Transverse colon (tissue), 3 donors: Measurements from ENCODE around the gene GLI1.

Source experiments
- CTCF ChIP-seq, 5 experiments: fragments of 200-600 bp in 3 of 5; fragments of 450-650 bp in 2 of 5; sonication (generic) in 3 of 5; IDR thresholded peaks; 1 replicate in 2 of 5; 2 replicates in 3 of 5; pipeline ENCODE4 v1.5.1; 2016 to 2017; ENCODE audit warnings: antibody characterized with exemption in 5 of 5, inconsistent platforms in 3 of 5, mild to moderate bottlenecking in 2 of 5, moderate library complexity in 1 of 5
- EP300 ChIP-seq: sonication (generic); formaldehyde crosslinking; IDR thresholded peaks from one replicate; pipeline ENCODE4 v1.6.1; 2017; ENCODE audit warnings: antibody characterized with exemption, low read depth

DNA sequence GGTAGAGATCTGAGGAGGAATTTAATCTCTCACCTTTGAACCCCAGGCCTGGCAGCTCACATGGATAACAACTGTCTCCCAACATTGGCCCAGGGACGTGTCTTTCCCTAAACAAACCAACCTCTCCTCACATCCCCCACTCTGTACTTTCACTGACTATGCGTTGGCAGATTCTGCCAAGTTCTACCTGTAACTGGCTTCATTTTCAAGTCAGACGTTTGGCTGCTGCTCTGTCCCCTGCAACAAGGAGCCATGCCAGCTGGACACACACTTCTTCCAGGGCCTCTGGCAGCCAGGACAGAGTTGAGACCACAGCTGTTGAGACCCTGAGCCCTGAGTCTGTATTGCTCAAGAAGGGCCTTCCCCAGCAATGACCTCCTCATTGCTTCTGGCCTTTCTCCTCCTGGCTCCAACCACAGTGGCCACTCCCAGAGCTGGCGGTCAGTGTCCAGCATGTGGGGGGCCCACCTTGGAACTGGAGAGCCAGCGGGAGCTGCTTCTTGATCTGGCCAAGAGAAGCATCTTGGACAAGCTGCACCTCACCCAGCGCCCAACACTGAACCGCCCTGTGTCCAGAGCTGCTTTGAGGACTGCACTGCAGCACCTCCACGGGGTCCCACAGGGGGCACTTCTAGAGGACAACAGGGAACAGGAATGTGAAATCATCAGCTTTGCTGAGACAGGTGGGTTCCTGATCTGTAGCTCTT, 24.9 kb upstream of the GLI1 start, which contains the start of gene INHBC:
- no peak for TF ChIP-seq EP300
- TF ChIP-seq CTCF (IDR thresholded peaks at IDR 0.05) = no peak
